HFF-Myc (cell line): ENCODE data around the gene SPON1.
A peak's percentile ranks its signal among the peaks of the same experiment; 100 is the strongest.
"Not testable (repeated sequence)": the region's sequence is repeated elsewhere in the genome, so short reads cannot be mapped to it uniquely, and the experiment has no call there.

Source experiments
- DNase-seq: peaks from one replicate; pipeline ENCODE4 v3.0.0-alpha.2; 2011; ENCODE audit warnings: low read depth; ENCODE audit errors: extremely low read depth
- H3K4me3 ChIP-seq: replicated peaks from 2 replicates; pipeline ENCODE4 v1.5.1; 2011; ENCODE audit warnings: low read depth, mild to moderate bottlenecking, control low read depth, low read length
- TF ChIP-seq, protein P1 (sequence below): IDR thresholded peaks from 2 replicates; pipeline ENCODE4 v1.5.1; 2012; ENCODE audit warnings: mild to moderate bottlenecking, low read depth, low read length, control low read depth; ENCODE audit errors: missing control alignments

Gene SPON1

DNA sequence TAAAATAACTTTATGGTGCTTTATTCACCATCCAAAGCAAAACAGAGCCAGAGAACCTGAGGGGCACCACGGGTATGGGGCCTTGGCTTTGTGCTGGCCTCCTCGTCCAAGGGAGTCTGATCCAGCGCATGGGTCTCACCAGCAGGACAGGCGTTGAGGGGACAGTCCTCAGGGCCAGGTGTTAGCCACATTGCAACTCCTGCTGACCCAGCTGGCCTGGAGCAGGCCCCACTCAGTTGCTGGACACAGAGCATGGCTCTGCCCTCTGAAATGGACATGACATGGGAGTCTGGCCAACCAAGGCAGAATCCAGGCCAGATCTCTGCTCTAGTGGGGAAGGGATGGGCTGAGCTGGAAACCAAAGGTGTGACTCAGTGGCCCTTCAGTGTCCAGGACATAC, 280.2 kb downstream of the SPON1 start:
- TF ChIP-seq, protein P1, sequence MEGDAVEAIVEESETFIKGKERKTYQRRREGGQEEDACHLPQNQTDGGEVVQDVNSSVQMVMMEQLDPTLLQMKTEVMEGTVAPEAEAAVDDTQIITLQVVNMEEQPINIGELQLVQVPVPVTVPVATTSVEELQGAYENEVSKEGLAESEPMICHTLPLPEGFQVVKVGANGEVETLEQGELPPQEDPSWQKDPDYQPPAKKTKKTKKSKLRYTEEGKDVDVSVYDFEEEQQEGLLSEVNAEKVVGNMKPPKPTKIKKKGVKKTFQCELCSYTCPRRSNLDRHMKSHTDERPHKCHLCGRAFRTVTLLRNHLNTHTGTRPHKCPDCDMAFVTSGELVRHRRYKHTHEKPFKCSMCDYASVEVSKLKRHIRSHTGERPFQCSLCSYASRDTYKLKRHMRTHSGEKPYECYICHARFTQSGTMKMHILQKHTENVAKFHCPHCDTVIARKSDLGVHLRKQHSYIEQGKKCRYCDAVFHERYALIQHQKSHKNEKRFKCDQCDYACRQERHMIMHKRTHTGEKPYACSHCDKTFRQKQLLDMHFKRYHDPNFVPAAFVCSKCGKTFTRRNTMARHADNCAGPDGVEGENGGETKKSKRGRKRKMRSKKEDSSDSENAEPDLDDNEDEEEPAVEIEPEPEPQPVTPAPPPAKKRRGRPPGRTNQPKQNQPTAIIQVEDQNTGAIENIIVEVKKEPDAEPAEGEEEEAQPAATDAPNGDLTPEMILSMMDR = no peak
- no peak overlapping the region for H3K4me3 ChIP-seq

GRCh38 chr11:14244926-14245325, 282.4 kb downstream of the SPON1 start:
- TF ChIP-seq, protein P1 = no peak
- H3K4me3 ChIP-seq = no peak overlapping the region

More for the DNA sequence above, 280.2 kb downstream of the SPON1 start:
- DNase-seq = no peak

DNA sequence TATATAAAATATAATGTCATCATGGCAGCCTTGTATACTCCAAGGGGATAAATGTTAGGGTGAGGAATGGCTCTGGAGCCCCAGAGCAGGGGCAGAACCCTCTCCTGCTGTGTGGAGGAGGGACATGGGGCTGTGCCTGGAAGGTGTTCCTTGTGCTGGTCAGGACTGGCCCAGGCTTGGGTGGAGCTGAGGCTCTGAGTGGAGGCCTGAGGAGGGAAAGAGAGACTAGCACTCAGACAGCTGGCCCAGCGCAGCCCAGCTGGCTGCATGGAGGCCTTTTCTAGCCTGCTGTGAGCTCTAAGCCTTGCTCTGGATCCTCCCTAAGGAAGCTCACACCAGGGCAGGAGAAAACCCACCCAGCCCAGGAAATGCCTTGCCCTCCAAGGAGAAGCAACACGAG, 282.9 kb downstream of the SPON1 start:
- TF ChIP-seq, protein P1 = no peak
- DNase-seq = no peak
- no peak overlapping the region for H3K4me3 ChIP-seq

More at GRCh38 chr11:14244926-14245325, 282.4 kb downstream of the SPON1 start:
- no peak for DNase-seq

- TF ChIP-seq, protein P1 = no peak
- no peak overlapping the region for H3K4me3 ChIP-seq
- no peak for DNase-seq
Observed at GRCh38 chr11:14248580-14248981, 286.1 kb downstream of the SPON1 start.

GRCh38 chr11:14249121-14249963, 286.8 kb downstream of the SPON1 start:
- peak; percentile 14 for DNase-seq
- TF ChIP-seq, protein P1 = peak; percentile 77
- H3K4me3 ChIP-seq = no peak overlapping the region

DNA sequence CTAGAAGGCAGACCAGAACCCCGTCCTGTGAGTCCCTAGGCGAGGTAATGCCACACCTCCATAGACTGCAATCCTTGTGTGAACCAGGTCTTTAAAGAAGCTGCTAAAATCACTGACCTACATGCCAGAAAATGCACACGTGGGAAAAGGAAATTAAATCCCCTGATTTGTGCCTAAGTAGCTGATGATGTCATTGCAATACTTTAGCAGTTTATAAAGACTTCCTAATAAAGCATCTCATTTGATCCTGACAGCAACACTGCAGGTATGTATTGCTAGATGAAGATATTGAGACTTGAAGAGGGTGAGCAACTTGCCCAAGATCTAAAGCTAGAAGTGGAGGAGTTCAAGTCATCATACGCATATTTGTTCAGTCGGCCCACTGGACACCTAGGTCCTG, 289.2 kb downstream of the SPON1 start:
- no peak overlapping the region for H3K4me3 ChIP-seq
- no peak for DNase-seq
- TF ChIP-seq, protein P1 = no peak

GRCh38 chr11:14252501-14252900, 290.0 kb downstream of the SPON1 start:
- DNase-seq, H3K4me3 ChIP-seq: not testable (repeated sequence)
